ENCODE results near the gene MUC21.

DNA sequence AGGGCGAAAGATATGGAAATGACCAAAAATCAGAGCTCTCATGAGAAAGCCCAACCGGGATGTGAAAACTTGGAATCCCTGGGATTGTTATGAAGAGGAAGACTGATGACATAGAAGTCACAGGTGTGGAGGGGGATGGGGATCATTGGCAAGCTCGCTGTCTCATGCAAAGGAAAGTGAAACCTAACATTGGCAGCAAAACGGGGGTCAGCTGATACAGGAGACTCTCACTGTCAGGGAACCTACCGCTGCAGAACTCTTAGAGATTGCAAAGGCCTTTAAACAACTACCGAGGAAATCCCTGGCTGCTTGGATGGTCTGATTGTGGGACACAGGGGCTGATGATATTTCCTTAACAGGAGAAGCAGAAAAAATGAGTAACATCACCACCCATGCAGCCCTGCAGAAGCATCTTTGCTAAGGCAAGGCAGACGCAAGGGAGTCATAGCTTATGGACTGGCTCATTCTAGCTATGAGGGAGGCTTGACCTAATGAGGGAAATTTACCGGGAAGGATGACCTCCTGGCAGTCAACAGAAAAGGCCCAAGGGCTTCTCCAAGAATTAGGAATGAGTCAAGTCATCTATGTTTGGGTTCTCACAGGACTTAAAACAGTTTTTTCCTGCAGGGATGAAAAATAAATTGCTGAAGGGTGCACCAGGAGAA, 7.0 kb downstream of the MUC21 start:
- TF ChIP-seq, protein P1, sequence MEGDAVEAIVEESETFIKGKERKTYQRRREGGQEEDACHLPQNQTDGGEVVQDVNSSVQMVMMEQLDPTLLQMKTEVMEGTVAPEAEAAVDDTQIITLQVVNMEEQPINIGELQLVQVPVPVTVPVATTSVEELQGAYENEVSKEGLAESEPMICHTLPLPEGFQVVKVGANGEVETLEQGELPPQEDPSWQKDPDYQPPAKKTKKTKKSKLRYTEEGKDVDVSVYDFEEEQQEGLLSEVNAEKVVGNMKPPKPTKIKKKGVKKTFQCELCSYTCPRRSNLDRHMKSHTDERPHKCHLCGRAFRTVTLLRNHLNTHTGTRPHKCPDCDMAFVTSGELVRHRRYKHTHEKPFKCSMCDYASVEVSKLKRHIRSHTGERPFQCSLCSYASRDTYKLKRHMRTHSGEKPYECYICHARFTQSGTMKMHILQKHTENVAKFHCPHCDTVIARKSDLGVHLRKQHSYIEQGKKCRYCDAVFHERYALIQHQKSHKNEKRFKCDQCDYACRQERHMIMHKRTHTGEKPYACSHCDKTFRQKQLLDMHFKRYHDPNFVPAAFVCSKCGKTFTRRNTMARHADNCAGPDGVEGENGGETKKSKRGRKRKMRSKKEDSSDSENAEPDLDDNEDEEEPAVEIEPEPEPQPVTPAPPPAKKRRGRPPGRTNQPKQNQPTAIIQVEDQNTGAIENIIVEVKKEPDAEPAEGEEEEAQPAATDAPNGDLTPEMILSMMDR (IDR thresholded peaks at IDR 0.05) = no peak
- no peak for TF ChIP-seq ZFX (IDR thresholded peaks at IDR 0.05; ENCODE audit: borderline replicate concordance)
